Daoy (cell line): ENCODE measurements around the gene NHP2. TPM values are rescaled to one million over a fixed set of nuclear protein-coding genes. Genes with fewer than 3 reads are reported as not detected.
A peak's percentile ranks its signal among the peaks of the same experiment; 100 is the strongest.
"Not testable (repeated sequence)": the region's sequence is repeated elsewhere in the genome, so short reads cannot be mapped to it uniquely, and the experiment has no call there.

Experiments
- DNase-seq: peaks from one replicate; pipeline ENCODE4 v3.0.0-alpha.2; 2015; ENCODE audit warnings: low read depth
- total RNA-seq: library from RNA; depleted of rRNA; stranded (reverse); fragments of >200 nt; shearing (Covaris generic); gene quantifications from 2 replicates; pipeline ENCODE4 v1.2.3, GENCODE V29; 2014

Gene NHP2
- total RNA-seq, 1 experiment from 2014 or later = 724 TPM

- peak; percentile 89 for DNase-seq
Observed at GRCh38 chr5:178130576-178131445, 22.9 kb downstream of the NHP2 start, which contains the start of gene RMND5B. TSS of gene RMND5B (plus strand) at chr5:178131014. CDS start at chr5:178138120, 7,106 bp downstream.

DNA sequence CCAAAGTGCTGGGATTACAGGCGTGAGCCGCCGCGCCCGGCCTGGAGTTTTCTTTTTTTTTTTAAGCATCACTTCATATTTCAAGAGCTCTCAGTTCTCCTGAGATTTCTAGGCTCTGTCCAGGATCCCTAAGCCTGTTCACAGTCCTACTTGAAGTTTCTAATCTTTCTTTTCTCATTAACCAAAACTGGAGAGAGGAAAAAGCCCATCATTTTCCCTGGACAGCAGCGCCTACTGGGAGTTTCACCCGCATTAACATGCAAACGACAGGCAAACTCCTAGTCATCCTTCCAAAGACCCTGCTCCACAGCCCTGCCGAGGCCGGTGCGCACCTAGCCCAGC, 23.5 kb downstream of the NHP2 start:
- DNase-seq = not testable (repeated sequence)

GRCh38 chr5:178129296-178129695, 24.4 kb downstream of the NHP2 start:
- peak; percentile 1 for DNase-seq

GRCh38 chr5:178127300-178128009, 26.2 kb downstream of the NHP2 start:
- peak; percentile 27 for DNase-seq

DNA sequence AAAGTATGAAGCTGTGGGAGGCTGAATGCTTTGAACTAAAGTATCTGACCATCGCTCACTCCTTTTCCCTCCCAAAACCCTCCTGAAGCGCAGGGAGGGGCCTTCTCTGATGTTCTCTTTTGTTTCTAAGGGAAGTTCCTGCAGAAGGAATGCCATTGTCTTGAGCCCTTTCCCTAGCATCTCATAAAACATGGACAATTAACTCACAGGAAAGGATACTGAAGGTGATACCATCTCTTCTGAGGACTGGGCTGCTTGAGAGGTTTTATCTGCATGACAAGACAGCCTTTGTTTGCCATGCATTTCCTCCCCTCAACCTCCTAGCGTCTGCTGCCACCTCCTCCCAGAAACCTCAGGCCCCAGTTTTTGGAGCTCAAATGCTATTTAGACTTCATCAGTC, 27.1 kb downstream of the NHP2 start:
- no peak for DNase-seq

DNA sequence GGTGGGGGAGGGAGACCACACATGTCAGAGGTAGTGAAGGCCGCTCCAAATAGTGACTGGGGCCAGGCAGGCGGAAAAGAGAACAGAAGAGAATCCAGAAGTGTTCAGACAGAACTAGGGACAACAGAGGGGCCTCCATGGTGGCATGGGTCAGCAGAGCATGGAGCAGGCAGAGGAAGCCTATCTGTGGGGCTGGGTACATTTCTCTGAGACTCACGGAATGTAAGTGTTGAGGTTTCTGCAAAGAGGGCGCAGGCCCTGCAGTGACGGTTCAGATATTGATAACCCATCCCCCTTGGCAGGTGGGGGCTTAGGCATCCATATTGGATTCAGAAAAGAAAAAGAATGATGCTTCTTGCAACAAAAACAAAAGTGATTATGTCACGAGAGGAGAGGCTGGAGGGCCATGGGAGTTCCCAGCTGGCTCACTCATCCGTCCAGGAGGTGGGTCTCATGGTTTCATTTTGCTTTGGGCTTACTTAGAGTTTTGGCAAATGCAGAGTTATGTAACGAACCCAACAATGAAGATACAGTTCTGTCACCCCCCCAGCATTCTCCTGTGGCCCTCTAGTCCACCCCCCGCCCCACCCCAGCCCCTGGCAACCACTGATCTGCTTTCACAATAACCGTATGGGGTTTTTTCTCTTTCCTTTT, 28.3 kb downstream of the NHP2 start:
- peak; percentile 4 for DNase-seq

DNA sequence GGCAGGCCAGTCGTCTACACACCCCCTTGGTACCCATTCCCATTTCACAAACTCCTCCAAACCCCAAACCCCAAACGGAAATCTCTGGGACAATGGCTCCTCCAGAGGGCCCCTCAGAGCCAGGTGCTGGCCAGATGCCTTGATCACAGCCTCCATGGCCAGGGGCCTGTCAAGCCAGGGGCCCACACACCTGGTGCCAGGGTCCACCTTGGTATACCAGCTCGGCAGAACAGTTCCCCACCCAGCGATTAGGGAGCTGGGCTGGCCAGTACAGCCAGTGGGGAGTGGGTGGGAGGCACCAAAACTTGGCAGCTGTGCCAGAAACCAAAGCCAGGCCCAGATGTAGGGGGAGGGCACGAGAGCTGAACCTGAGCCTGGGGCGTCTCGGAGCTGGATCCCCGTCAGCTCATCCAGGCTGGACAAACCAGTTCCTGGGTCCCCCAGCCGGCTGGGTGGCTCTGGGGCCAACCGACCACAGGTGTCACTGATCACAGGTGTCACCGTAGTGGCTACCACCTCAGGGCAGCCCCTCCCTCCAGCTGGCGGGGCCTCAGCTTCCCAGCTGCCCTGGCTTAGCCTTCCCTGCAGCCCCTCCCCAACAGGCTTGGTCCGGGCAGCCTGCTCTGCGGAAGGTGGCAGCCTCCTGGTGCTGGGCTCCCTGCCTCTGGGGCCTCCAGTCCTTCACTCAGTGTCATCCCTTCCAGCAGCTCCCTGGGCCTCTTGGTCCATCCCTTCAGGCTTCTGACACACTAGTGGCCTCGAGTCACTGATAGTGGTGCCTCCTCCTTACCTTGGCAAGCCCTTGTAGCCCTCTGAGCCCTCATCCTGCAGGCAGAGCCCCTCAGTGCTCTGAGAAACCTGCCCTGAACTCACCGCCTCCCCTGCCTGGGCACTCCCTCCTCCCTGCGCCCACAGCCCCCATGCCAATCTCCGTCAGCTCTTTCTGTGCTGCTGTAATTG, 29.4 kb downstream of the NHP2 start:
- DNase-seq = no peak

DNA sequence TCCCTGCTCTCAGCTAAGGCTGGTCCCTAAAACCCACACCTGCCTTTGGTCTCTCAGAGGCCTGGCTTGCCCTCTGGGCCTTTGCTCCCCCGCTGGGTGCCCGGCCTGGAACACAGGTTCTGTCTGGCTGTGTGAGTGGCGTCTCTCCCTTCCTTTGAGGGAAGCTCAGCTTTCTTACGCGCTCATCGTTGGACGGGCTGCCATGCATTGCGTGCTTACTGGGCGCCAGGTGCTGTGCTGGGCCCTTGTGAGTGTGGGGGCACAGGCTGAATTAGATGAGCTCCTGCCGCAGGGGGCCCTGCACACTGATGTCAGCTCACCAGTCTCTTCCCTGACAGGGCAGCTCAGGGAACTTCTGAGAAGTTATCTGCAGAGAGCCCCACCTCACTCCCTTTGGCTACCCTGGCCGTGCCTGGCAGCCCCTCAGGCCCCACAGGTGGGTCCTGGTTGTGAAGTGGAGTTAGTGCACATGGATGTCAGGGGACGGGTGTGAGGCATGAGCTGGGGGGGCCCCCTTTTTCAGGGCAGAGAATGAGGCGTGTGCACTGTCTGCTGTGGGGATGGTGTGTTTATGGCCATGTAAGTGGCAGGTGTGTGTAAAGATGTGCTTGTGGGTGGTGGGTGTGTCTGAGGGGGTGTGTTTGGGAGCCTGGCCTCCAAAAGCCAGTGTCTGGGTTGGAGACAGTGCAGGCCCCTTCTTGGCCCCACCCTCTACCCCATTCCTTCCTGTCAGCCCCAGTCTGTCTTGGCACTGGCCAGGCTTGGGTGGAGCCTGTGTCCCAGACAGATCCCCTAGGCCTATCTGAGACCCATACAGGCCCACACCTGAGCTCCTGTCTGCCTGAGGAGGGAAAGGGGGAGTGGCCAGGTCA, 30.4 kb downstream of the NHP2 start:
- DNase-seq = no peak

DNA sequence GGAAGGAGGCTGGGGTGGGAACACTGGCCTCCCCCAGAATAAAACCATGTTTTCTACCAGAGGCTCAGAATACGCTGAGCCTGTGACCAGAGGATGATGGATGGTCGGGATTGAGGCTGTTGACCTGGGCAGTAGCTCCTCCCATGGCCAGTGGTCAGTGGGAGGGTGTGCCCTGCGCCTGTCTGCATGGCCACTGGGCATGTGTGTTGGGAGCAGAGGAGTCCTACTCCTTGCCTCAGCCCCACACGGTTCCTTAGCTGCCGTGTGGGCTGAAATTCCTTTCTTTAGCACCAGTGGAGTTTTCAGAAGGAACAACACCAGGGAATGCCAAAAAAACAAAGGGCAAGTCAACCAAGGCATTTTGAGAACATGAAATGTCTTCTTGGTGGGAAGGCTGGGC, 31.3 kb downstream of the NHP2 start:
- DNase-seq = no peak

- no peak for DNase-seq
Observed at GRCh38 chr5:178121391-178122276, 32.1 kb downstream of the NHP2 start.

GRCh38 chr5:178120607-178121357, 32.9 kb downstream of the NHP2 start:
- DNase-seq = peak; percentile 91

DNA sequence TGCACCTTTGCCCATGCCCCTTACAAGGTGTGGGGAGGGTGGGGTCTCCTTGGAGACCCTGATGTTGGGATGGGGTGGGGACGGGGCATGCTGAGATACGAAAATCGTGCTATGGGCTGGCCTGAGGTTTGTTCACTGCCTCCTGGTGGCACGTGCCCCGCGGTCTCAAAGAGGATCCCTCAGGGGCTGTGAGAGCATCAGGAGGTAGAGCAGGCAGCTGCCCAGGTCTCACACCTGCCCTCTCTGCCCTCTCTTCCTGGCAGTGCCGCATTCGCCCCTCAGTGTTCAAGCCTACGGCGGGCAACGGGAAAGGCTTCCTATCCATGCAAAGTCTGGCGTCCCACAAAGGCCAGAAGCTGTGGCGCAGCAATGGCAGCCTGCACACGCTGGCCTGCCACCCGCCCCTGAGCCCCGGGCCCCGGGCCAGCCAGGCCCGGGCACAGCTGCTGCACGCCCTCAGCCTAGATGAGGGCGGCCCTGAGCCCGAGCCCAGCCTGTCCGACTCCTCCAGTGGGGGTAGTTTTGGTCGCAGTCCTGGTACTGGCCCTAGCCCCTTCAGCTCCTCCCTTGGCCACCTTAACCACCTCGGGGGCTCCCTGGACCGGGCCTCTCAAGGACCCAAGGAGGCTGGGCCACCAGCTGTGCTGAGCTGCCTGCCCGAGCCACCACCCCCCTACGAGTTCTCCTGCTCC, 33.6 kb downstream of the NHP2 start:
- DNase-seq = no peak

DNA sequence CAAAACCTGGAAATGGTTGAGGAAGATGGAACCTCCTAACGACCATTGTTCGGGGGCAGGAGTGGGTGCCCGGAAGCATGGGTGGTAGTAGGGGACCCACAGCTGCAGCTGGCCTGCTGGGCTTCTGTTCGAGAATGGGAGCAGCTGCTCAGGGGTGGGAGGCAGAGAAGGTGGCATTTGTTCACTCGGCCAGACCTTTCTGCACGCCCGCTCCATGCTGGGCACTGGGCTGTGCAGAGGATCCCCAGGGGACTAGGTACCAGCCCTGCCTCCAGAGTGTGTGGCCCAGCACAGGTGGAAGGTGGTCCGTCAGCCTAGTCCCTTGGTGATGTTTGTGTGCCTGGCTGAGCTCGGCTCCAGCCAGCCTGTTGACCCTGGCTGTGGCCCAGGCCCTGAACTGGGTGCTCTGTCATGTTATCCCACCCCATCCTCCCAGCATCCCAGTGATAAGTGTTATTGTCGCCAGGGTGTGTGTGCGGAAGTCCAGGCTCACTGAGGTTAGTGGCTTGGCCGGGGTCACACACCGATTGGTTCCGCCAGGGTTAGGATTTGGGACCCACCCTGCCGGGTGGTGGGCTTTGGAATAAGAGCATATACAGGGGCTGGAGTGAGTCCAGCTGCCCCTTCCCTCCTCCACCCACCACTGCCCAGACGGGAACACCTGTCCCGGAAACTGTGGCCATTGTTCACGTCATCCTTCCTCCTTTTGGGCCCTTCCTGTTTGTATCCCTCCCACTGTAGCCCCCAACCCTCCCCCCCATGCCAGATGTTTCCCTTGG, 35.6 kb downstream of the NHP2 start:
- DNase-seq = no peak

DNA sequence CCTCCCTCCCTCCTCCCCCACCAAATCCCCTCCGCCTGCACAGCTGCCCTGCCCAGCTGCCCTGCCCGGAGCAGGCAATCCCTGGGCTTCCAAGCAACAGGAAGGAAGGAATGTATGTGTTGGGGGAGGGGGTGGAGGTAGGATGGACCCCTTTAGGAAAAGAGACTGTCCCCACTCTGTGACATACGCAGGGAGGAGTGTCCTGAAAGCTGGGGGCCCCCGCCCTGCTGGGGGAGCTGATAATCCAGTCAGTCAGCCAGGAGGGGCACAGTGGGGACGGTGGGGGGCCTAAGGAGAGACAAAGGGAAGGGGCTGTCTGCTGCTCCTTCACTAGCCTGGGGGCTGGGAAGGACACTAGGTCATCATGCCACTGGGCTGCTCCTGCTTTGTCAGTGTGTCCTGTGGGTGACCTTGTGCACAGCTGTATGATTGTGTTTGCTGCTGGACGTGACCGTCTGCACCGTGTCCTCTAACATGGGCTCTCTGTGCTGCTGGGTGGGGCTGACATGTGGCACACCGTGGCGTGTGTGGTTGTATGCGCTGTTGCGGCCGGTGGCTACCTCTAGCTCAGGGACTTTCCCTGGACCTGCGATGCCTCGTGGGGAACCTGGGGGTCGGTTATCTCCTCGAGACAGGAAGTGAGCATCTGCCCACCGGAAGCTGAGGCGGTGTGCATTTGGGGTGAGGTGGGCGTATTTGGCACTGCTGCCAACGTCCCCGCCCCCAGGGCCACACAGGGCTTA, 37.4 kb downstream of the NHP2 start:
- DNase-seq = peak; percentile 72

DNA sequence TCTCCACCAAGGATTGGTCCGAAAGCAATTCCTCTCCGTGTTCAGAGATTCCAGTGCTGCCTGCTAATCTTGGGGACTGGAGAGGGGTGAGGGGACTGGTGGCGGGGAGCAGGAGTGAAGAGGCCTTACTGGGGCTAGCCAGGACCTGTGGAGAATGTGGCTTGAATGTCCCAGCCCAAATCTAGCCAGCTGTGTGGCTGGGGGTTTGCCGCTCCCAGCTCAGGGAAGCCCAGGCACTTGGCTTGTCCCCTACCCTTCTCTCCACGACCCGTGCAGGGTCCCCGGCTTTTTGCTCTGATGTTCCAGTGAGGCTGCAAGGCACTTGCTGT, 37.9 kb downstream of the NHP2 start:
- DNase-seq = no peak

- no peak for DNase-seq
Observed at GRCh38 chr5:178115136-178115813, 38.4 kb downstream of the NHP2 start.
